Bronchial epithelial cell (primary cell): ENCODE results near the gene LNPK. TPM values are rescaled to one million over a fixed set of nuclear protein-coding genes. Genes with fewer than 3 reads are reported as not detected.

Source experiments
- DNase-seq: peaks from one replicate; pipeline ENCODE4 v3.0.0-alpha.2; 2010; ENCODE audit warnings: low read depth
- FAIRE-seq: peaks from 2 replicates; lab custom pipeline; 2011; peaks lifted over from hg19 to GRCh38; lab: Jason Lieb, UNC
- H3K27me3 ChIP-seq: 2 replicates; pipeline ENCODE4 v1.5.1; 2011; ENCODE audit warnings: low read length; ENCODE audit not compliant: control insufficient read depth, insufficient read depth
- H3K36me3 ChIP-seq: 2 replicates; pipeline ENCODE4 v1.5.1; 2011; ENCODE audit warnings: low read length; ENCODE audit not compliant: control insufficient read depth, insufficient read depth
- H3K4me3 ChIP-seq: 2 replicates; pipeline ENCODE4 v1.5.1; 2011; ENCODE audit warnings: mild to moderate bottlenecking, low read depth, low read length, control low read depth
- total RNA-seq: library from RNA; depleted of rRNA; stranded (reverse); fragments of >200 nt; gene quantifications from 2 replicates; pipeline ENCODE4 v1.2.1, GENCODE V29; 2014
- TF ChIP-seq, protein P1 (sequence below): IDR thresholded peaks from 2 replicates; pipeline ENCODE4 v1.5.1; 2011; ENCODE audit warnings: mild to moderate bottlenecking, moderate library complexity, low read length, control low read depth, inconsistent platforms; ENCODE audit not compliant: insufficient read depth, severe bottlenecking

LNPK gene
- total RNA-seq, 1 donor from 2014 or later = 20.0 TPM

DNA sequence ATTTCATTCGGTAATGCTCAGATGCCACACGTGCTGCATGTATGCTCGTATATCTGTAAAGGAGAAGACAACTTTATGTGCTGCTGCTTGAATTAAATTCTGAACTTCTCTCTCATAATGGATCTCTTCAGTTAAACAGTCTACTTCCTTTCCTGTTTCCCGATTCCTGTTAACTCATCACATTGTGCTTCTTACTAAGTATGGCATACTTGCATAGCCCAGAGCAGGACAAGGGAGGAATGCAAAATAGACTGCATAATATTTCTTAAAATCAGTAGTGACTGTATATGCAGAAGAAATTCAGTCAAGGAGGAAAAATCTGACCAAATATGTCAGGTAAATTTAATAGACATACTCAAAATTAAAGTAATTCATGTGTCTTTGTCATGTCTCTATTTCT is 23.9 kb upstream of the LNPK start:
- Histone ChIP-seq H3K27me3 (no peaks in the 10 kb centered on the region), H3K4me3 (no peak overlapping the region), H3K36me3 (no peaks in the 10 kb centered on the region)
- DNase-seq (no peak), FAIRE-seq (no peak)
- TF ChIP-seq, protein P1, sequence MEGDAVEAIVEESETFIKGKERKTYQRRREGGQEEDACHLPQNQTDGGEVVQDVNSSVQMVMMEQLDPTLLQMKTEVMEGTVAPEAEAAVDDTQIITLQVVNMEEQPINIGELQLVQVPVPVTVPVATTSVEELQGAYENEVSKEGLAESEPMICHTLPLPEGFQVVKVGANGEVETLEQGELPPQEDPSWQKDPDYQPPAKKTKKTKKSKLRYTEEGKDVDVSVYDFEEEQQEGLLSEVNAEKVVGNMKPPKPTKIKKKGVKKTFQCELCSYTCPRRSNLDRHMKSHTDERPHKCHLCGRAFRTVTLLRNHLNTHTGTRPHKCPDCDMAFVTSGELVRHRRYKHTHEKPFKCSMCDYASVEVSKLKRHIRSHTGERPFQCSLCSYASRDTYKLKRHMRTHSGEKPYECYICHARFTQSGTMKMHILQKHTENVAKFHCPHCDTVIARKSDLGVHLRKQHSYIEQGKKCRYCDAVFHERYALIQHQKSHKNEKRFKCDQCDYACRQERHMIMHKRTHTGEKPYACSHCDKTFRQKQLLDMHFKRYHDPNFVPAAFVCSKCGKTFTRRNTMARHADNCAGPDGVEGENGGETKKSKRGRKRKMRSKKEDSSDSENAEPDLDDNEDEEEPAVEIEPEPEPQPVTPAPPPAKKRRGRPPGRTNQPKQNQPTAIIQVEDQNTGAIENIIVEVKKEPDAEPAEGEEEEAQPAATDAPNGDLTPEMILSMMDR = no peak

DNA sequence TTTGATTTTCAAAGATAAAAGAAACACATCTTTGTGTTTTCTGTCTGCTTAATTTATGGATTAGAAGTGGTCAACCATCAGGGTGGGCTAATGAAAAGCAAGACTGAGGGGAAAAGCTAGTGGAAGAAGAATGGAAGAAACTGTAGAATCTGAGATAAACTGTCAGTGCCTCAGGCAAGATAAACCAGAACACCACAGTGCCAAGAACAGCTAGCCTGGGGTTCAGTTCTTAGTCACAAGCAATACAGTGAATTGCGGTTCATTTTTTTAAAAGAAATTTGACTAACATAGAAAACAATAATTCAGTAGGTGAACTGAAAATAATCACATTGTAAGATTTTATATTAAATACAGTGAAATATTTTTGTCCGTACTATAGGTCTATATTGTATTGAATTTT is 22.0 kb upstream of the LNPK start:
- Histone ChIP-seq H3K27me3 (no peaks in the 10 kb centered on the region), H3K4me3 (no peak overlapping the region), H3K36me3 (no peaks in the 10 kb centered on the region)
- TF ChIP-seq, protein P1 = no peak
- DNase-seq (no peak), FAIRE-seq (no peak)

- H3K36me3 ChIP-seq = no peaks in the 10 kb centered on the region
- DNase-seq = no peak
- H3K4me3 ChIP-seq = no peak overlapping the region
- no peak for FAIRE-seq
- TF ChIP-seq, protein P1 = no peak
- no peaks in the 10 kb centered on the region for H3K27me3 ChIP-seq
Observed at GRCh38 chr2:176022048-176022447, 20.0 kb upstream of the LNPK start.

GRCh38 chr2:176020400-176020799 is 18.3 kb upstream of the LNPK start:
- DNase-seq (no peak), FAIRE-seq (no peak)
- TF ChIP-seq, protein P1 = no peak
- H3K27me3 ChIP-seq = no peaks in the 10 kb centered on the region
- H3K4me3 ChIP-seq = no peak overlapping the region
- no peaks in the 10 kb centered on the region for H3K36me3 ChIP-seq

DNA sequence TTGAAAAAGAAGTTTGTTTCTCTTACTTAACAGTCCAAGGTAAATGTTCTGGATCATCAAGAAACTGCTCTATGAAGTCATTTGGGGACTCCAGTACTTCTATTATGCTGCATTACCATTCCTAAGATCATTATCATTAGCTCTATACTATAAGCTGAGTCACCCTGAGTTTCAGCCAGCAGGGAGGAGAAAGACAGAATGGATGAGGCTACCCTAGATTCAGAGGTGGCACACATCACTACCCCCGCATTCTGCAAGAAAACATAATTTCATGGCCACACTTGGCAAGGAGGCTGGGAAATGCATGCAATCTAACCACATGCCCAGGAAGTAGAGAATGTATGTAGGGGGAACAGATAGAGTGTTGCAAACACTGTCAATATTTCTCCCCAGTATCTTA is 16.6 kb upstream of the LNPK start:
- no peaks in the 10 kb centered on the region for H3K36me3 ChIP-seq
- H3K27me3 ChIP-seq = no peaks in the 10 kb centered on the region
- no peak overlapping the region for H3K4me3 ChIP-seq
- no peak for FAIRE-seq
- peak; percentile 17 for DNase-seq
- TF ChIP-seq, protein P1 = no peak

DNA sequence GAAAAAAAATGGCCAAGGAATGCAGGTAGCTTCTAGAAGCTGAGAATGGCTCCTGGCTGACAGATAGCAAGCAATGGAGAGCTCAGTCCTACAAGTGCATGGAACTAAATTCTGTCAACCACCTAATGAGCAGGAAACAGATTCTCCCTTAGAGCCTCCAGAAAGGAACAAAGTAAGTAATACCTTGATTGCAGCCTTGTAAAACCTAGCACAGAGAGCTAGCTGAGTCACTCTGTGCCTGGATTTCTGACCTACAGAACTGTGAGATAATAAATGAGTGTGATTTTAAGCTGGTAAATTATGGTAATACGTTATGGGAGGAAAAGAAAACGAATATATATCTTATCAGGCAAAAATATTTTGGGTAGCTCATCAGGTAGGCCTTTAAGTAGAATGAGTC is 7.4 kb upstream of the LNPK start:
- DNase-seq = no peak
- H3K36me3 ChIP-seq = no peaks in the 10 kb centered on the region

More for the DNA sequence above, 7.4 kb upstream of the LNPK start:
- Histone ChIP-seq H3K27me3 (no peaks in the 10 kb centered on the region), H3K4me3 (no peak overlapping the region)
- FAIRE-seq = no peak
- TF ChIP-seq, protein P1 = no peak
